BE2C (cell line): ENCODE results near the gene METTL8.
"Not testable (repeated sequence)": the region's sequence is repeated elsewhere in the genome, so short reads cannot be mapped to it uniquely, and the experiment has no call there.

Source experiments
- DNase-seq: peaks from one replicate; pipeline ENCODE4 v3.0.0-alpha.2; 2020
- H3K27me3 ChIP-seq: fragments of 250-450 bp; sonication (Bioruptor Pico); 2 replicates; pipeline ENCODE4 v1.5.1; 2020; ENCODE audit warnings: mild to moderate bottlenecking
- H3K36me3 ChIP-seq: fragments of 250-450 bp; sonication (Bioruptor Pico); 2 replicates; pipeline ENCODE4 v1.5.1; 2020; ENCODE audit warnings: mild to moderate bottlenecking
- H3K4me1 ChIP-seq: fragments of 250-450 bp; sonication (Bioruptor Pico); 2 replicates; pipeline ENCODE4 v1.5.1; 2020
- H3K4me3 ChIP-seq: 2 replicates; pipeline ENCODE4 v1.5.1; 2011; ENCODE audit warnings: low read depth, low read length
- H3K9me3 ChIP-seq: fragments of 250-450 bp; sonication (Bioruptor Pico); 2 replicates; pipeline ENCODE4 v1.5.1; 2020
- TF ChIP-seq, protein P1 (sequence below): IDR thresholded peaks from 2 replicates; pipeline ENCODE4 v1.5.1; 2012; ENCODE audit warnings: mild to moderate bottlenecking, low read depth, low read length

Gene METTL8

DNA sequence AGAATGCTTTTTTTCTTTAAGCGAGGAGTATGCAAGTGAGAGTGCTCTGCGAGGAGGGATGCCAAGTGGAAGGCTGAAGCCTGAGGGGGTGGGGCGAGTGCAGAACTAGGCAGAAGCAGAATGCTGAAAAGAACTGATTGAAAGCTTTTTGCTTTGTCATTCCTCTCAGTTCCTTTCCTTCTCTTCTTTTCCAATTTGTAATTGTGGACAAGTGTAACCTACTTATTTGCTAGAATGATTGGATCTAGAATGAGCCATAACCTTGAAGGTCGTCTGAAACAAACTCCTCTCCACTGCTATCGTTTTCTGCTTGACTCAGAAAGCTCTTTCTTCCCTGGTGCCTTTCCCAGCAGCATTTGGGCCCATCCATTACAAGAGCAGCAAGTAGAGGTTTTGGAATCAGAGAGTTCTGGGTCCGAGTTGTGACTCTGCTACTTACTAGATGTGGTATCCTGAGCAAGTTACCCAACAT is 115.3 kb downstream of the METTL8 start:
- Histone ChIP-seq H3K36me3 (no peaks in the 10 kb centered on the region), H3K9me3 (no peaks in the 10 kb centered on the region), H3K4me3 (no peak overlapping the region), H3K27me3 (no peaks in the 10 kb centered on the region), H3K4me1 (no peaks in the 10 kb centered on the region)
- TF ChIP-seq, protein P1, sequence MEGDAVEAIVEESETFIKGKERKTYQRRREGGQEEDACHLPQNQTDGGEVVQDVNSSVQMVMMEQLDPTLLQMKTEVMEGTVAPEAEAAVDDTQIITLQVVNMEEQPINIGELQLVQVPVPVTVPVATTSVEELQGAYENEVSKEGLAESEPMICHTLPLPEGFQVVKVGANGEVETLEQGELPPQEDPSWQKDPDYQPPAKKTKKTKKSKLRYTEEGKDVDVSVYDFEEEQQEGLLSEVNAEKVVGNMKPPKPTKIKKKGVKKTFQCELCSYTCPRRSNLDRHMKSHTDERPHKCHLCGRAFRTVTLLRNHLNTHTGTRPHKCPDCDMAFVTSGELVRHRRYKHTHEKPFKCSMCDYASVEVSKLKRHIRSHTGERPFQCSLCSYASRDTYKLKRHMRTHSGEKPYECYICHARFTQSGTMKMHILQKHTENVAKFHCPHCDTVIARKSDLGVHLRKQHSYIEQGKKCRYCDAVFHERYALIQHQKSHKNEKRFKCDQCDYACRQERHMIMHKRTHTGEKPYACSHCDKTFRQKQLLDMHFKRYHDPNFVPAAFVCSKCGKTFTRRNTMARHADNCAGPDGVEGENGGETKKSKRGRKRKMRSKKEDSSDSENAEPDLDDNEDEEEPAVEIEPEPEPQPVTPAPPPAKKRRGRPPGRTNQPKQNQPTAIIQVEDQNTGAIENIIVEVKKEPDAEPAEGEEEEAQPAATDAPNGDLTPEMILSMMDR: no peak
- DNase-seq: no peak

DNA sequence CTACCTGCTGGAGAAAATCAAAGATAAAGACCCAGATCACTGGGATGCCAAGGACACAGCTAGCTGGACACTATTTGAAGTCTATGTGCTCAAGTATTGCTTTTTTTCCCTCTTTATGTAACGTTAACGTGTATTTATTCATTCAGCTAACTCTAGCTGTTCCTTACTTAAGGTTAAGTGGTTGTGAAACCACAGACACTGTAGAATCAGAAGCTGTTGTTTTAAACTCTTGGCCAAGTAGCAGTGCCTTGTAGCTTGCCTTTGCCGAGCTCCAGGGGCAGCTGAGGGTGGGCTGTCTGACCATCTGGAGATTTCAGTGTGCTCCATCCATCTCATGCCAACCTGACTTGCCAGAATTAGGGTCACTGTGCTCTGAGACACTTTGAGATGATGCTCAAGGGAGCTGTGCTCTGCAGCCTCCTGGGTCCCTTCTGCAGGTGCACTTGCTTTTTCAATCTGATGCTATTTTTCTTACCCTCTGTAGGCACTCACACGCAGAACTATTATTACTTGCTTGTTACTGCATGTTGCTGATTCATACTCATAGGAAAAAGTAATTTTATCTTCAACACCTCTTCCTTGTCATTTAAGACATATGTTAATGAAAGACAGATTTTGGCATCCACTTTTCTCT is 116.2 kb downstream of the METTL8 start:
- H3K4me1 ChIP-seq: no peaks in the 10 kb centered on the region
- no peaks in the 10 kb centered on the region for H3K27me3 ChIP-seq
- DNase-seq: no peak
- H3K9me3 ChIP-seq: no peaks in the 10 kb centered on the region
- H3K4me3 ChIP-seq: no peak overlapping the region
- TF ChIP-seq, protein P1: no peak
- H3K36me3 ChIP-seq: no peaks in the 10 kb centered on the region

DNA sequence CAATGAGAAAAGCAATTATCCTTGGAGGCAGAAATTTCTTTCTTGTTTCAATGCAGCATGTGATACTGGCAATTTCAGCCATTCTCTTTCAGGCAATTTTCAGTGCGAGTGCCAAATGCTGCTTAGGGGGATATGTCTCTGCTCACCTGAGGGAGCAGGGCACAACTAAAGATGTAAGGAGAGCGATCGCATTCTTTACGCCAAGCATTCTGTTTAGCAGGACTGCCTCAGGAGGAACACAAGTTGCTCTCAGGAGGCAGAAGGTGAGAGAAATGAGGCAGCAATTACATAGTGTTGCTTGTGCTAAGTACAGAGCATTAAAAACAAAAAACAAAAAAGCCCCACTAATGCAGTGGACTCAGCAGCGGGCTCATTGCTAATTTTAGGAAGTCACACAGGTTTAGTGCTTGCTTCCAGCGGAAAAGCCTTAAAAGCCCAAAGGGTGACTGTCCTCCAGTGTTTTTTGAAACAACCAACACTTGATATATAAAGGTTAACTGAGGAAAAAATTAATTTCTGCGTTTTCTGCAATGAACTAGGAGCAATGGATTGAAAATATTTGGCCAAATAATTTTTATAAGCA is 116.9 kb downstream of the METTL8 start:
- Histone ChIP-seq H3K4me1 (no peaks in the 10 kb centered on the region), H3K9me3 (no peaks in the 10 kb centered on the region), H3K36me3 (no peaks in the 10 kb centered on the region), H3K4me3 (no peak overlapping the region), H3K27me3 (no peaks in the 10 kb centered on the region)
- TF ChIP-seq, protein P1: no peak
- no peak for DNase-seq

GRCh38 chr2:171316220-171316619 is 117.6 kb downstream of the METTL8 start:
- H3K36me3 ChIP-seq: no peaks in the 10 kb centered on the region
- TF ChIP-seq, protein P1: no peak
- H3K9me3 ChIP-seq: no peaks in the 10 kb centered on the region
- no peaks in the 10 kb centered on the region for H3K27me3 ChIP-seq
- no peak for DNase-seq
- H3K4me1 ChIP-seq: no peaks in the 10 kb centered on the region
- H3K4me3 ChIP-seq: no peak overlapping the region

GRCh38 chr2:171315781-171316180 is 118.0 kb downstream of the METTL8 start:
- Histone ChIP-seq H3K36me3 (no peaks in the 10 kb centered on the region), H3K4me3 (no peak overlapping the region), H3K9me3 (no peaks in the 10 kb centered on the region), H3K4me1 (no peaks in the 10 kb centered on the region), H3K27me3 (no peaks in the 10 kb centered on the region)
- TF ChIP-seq, protein P1: no peak
- DNase-seq: no peak

- not testable (repeated sequence) for H3K9me3 ChIP-seq, H3K4me3 ChIP-seq, DNase-seq, H3K36me3 ChIP-seq, H3K27me3 ChIP-seq, H3K4me1 ChIP-seq
Measured at GRCh38 chr2:171312182-171312581, 121.6 kb downstream of the METTL8 start.

DNA sequence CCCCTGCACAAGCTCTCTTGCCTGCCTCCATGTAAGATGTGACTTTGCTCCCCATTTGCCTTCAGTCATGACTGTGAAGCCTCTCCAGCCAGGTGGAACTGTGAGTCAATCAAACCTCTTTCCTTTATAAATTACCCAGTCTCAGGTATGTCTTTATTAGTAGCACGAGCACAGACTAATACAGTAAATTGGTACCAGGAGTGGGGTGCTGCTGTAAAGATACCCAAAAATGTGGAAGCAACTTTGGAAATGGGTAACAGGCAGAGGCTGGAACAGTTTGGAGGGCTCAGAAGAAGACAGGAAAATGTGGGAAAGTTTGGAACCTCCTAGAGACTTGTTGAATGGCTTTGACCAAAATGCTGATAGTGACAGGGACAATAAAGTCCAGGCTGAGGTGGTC is 122.2 kb downstream of the METTL8 start:
- DNase-seq, H3K27me3 ChIP-seq, H3K4me3 ChIP-seq, H3K36me3 ChIP-seq, H3K4me1 ChIP-seq, H3K9me3 ChIP-seq: not testable (repeated sequence)
